HG03066 (cell line): ENCODE measurements around the gene ZNF385D.
A peak's percentile ranks its signal among the peaks of the same experiment; 100 is the strongest.
"Not testable (repeated sequence)": the region's sequence is repeated elsewhere in the genome, so short reads cannot be mapped to it uniquely, and the experiment has no call there.

ENCODE experiments used
- ATAC-seq: cut with Tn5 transposase; IDR thresholded peaks from one replicate; pipeline ENCODE4 v1.9.1; 2021; ENCODE audit warnings: low read depth; ENCODE audit not compliant: unreplicated experiment

ZNF385D gene

DNA sequence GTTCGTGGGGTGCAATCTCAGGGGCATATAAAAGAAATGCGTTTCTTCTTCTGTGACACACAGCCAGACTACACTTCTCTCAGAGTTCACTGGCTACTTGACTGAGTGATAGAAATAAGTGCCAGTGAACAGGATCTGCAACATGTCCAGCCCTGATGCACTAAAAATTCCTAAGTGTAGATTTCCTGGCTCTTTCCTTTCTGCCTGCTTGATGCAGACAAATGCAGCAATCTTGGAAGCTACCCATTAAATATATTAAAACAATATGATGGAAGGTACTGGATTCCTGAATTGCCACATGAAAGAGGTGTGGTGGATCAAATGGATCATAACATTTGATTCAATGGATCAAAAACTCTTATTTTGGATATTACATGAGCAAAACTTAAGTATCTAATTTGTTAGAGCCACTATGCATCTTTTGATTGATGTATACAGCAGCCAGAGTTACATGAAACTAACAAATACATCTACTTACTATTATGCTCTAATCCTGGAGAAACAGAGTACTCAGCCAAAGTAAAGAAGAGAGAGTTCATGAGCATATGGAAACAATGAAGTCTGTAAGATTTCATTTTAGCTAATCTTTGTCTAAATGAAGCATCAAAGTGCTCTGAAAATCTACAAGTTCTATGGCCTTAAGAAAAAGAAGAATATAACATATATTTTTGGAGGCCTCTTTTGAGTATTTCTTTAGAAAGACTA is 222.6 kb downstream of the ZNF385D start:
- no peak for ATAC-seq

DNA sequence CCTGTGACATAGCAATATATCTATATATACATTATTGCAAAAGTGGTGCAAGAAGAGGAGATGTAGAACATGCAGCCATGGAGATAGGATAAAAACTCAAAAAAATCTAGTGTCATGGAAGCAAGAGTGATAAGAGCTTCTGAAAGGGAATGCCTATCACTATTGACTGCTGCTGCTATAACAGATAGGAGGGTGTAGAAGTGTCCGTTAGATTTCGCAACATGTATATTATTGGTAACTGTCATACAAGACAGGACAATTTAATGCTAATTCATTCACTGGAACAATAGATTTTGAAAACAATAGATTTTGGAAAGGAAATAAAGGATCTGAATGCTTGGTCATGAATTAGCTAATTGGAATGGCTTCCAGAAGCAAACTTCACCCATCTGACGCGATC is 224.5 kb downstream of the ZNF385D start:
- ATAC-seq = no peak

GRCh38 chr3:21524133-21524532 is 226.9 kb downstream of the ZNF385D start:
- no peak for ATAC-seq

GRCh38 chr3:21520106-21520963 is 230.7 kb downstream of the ZNF385D start:
- no peak for ATAC-seq

DNA sequence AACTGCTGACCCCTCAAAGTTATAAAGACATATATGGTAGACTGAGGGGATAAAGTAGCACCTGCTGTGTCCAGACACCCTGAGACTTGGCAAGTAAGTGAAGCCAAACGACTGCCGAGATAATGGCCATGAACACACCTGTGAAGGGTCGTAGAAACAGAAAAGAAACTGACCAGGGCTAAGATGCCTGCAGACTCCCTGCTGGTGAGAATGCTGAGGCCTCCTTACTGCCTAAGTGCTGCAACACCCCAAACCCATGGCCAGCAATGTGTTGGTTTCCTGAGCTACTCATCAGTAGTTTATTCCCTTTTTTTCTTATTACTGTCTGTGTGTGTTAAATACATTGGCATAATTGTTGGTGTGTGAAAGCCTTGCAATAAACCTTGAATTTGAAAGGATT is 233.8 kb downstream of the ZNF385D start:
- ATAC-seq = no peak

GRCh38 chr3:21515417-21515816 is 235.6 kb downstream of the ZNF385D start:
- no peak for ATAC-seq

GRCh38 chr3:21509731-21510470 is 241.1 kb downstream of the ZNF385D start:
- no peak for ATAC-seq

DNA sequence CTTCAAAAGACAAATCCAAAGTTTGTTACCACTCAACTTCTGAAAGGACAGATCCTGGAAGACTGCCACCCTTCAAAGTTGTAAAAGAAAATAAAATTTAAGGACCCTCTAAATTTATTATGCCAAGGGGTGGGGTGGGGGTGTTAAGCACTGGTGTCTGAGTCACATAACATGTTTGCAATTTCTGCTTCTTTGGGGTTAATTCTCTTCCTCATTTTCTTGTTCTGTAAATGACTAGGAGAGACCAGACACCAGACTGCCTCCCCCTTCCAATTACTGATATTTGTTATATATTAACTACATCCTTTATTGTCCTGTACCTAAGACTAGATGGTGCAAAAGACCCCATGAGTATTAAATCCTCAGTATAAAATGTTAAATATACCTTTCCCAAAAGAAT is 242.8 kb downstream of the ZNF385D start:
- no peak for ATAC-seq

- ATAC-seq = no peak
These were observed 245.1 kb downstream of the ZNF385D start for GRCh38 chr3:21505711-21506460.

DNA sequence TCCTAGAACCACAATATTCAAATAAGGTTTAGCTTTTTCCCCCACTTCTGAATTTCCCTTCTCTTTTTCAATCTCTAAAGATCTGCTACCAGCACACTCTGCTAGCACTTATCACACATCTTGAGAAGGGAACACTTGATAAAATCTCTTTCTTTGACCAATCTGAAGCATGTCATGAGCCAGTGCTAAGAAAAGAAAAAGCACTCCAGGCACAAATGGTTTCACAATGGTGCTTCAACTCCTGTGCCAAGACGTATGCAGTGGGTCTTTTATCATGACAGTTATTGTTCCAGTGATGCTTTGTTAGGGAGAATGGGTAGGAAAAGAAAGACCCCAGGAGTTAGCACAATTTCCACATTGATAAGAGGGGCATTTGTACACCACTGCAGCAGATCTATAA is 248.4 kb downstream of the ZNF385D start:
- ATAC-seq = no peak

GRCh38 chr3:21500834-21501233 is 250.2 kb downstream of the ZNF385D start:
- ATAC-seq = no peak

DNA sequence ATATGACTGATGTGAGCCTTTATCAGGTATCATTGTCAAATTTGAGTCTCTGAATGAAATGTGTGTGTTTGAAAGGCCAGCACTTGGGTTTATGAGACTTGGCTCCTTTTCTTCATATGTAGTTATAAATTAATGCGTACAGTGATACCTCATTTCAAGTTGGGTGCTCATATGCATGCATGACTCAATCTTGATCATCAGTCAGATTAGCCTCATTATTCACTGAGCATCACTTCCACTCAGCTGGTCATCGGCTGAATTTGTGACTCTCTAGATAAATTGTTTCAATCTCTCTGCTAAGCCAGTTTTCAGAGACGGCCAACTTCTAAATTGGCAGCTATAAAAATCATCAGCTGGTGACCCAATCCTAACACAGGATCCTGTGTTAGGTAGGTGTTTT is 260.3 kb downstream of the ZNF385D start:
- not testable (repeated sequence) for ATAC-seq

DNA sequence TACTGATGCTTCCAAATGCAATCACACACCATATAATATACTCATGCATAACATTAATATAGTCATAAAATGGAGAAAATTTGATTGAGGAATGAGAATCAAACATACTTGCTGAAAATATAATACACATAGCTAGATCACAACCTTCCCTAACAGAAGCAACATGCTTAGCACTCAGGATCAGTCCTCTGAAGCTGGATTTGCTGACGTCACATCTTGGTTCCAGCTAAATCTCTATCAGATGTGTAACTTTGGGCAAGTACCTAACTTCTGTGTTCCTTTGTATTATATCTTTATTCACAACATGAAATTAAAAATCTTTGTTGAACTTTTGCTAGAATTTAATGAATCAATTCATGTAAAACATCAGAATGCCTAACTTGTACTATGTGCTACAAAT is 263.5 kb downstream of the ZNF385D start:
- ATAC-seq = no peak

- not testable (repeated sequence) for ATAC-seq
These were observed 264.7 kb downstream of the ZNF385D start for GRCh38 chr3:21486024-21486935.

- peak; percentile 13 for ATAC-seq
These were observed 266.2 kb downstream of the ZNF385D start for GRCh38 chr3:21484828-21485144.

- ATAC-seq = peak; percentile 73
These were observed 266.8 kb downstream of the ZNF385D start for GRCh38 chr3:21484057-21484827.

GRCh38 chr3:21481991-21482390 is 269.0 kb downstream of the ZNF385D start:
- ATAC-seq = no peak

DNA sequence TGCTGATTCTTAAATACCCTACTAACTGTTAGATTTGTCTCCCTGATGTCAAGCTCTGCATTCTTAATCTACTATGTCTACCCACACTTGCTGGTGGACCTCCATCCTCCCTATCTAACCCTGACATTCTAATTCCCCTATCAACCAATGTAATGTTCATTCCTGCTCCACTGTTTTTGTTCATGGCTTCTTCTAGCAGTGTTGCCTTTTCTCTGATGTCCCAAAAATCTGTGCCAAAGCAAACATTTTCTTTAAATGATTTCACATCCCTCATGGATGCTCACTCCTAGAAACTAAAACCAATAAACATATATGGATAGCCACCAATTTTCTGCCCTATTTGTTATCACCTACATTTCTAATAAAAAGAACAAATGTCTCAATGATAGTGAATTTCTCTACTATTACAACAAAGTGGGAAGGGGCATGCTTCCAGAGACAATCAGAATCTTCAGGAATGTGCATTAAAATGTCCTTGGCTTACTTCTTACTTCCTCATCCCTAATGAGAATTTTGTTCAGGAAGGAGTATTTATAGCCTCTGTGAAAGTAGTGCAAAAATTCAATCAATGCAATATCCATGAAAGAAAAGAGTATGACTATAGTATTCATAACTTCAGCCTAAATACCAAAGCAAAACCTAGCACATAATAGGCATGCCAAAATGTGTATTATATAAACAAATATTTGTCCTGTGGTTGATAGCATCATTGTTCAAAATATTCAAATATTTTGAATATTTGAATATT is 273.3 kb downstream of the ZNF385D start:
- ATAC-seq = no peak
